VCaP (cell line): Measurements from ENCODE around the gene RUNX1.

Experiments
- H3K27ac ChIP-seq: fragments of 450-650 bp; 2 replicates; pipeline ENCODE4 v1.5.1; 2017
- TF ChIP-seq, protein P1 (sequence below): fragments of 450-650 bp; conservative IDR thresholded peaks from 2 replicates; pipeline ENCODE4 v1.5.1; 2017; ENCODE audit warnings: mild to moderate bottlenecking, moderate library complexity

The RUNX1 gene

DNA sequence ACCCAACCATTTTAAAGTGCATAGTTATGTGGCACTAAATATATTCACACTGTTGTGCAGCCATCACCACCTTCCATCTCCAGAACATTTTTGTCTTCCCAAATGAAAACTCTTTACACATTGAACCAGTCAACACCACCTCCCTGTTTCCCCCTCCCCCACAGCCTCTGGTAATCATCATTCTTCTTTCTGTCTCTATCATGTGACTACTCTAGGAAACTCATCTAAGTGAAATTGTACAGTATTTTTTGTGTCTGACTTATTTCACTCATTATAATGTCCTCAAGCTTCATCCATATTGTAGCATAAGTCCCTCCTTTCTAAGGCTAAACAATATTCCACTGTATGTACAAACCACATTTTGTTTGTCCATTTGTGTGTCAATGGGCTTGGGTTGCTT is 128.0 kb downstream of the RUNX1 start:
- TF ChIP-seq, protein P1, sequence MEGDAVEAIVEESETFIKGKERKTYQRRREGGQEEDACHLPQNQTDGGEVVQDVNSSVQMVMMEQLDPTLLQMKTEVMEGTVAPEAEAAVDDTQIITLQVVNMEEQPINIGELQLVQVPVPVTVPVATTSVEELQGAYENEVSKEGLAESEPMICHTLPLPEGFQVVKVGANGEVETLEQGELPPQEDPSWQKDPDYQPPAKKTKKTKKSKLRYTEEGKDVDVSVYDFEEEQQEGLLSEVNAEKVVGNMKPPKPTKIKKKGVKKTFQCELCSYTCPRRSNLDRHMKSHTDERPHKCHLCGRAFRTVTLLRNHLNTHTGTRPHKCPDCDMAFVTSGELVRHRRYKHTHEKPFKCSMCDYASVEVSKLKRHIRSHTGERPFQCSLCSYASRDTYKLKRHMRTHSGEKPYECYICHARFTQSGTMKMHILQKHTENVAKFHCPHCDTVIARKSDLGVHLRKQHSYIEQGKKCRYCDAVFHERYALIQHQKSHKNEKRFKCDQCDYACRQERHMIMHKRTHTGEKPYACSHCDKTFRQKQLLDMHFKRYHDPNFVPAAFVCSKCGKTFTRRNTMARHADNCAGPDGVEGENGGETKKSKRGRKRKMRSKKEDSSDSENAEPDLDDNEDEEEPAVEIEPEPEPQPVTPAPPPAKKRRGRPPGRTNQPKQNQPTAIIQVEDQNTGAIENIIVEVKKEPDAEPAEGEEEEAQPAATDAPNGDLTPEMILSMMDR, result no peak
- no peak overlapping the region for H3K27ac ChIP-seq

DNA sequence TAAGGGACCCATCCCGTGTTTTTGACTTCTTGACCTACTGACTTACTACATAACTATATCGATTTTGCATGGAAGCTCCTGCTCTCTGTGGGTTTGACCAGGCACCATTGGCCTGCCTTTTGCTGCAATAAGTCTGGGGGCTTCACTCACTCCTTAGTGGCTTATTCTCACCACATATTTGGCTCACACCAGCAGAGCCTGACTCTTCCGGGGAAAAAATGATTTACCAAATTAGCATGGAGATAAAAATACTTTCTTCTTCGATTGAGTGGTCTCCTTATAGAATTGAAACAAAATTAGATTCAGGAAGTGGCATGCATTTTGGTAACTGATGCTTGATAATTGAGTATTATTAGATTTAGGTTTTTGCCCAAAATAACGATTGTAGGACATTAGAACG is 129.7 kb downstream of the RUNX1 start:
- TF ChIP-seq, protein P1, result no peak
- no peak overlapping the region for H3K27ac ChIP-seq

DNA sequence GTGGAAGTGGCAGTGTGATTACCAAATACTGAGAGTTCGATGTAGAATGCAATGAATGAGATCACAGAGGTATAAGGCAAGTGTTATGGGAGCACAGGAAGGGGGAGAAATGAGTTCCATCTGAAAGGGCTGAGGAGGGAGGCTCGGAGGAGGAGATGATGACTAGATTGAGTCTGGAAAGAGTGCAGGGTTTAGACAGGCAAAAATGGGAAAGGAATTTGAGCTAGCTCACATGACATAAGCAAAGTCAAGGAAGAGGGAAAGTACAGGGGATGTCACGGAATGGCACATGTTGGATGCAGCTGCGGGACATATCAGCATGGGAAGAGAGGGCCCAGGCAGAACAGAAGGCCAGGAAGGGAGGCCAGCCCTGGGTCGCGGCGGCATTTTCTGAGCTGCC is 132.7 kb downstream of the RUNX1 start:
- H3K27ac ChIP-seq, result no peak overlapping the region

DNA sequence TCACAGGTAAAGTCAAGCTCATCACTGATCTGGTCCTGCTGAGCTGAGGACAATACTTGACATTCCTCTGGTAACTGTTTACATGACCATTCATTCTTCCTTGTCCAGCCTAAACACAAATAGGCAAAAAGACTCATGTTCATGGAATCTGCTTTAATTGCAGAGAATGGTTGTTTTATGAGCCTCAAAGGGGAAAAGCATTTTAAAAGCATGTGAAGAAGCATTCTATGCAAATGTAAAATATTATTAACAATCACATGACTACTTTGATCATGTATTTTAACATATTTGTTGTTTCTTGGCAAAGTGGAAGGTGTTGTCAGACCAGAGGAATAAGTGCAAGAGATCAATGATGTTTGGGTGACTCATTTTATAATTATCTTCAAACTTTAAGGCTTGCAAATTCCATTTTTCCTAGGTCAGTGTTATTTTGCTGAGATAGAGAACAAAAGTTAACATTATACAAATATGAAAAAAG is 133.7 kb downstream of the RUNX1 start:
- TF ChIP-seq, protein P1, result no peak
- H3K27ac ChIP-seq, result no peak overlapping the region

More for the DNA sequence above, 132.7 kb downstream of the RUNX1 start:
- TF ChIP-seq, protein P1, result no peak

DNA sequence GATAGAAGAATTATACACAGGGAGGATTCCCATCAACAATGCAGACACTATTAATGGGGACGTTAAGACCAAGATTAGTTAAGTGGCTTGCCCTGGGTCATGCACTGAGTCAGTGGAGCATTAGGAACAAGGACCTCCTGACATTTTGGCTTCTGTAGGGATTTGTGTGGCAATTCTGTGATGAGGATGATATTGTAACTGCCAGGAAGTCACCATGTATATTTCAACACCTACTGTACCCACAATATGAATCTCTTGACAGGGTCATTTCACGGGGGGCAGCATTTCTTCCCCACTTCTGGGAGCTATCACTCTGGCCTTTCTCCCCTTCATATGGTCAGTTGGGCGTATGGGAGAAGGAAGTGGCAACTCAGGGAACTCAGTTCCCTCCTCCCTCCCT is 134.9 kb downstream of the RUNX1 start:
- TF ChIP-seq, protein P1, result no peak
- H3K27ac ChIP-seq, result no peak overlapping the region

DNA sequence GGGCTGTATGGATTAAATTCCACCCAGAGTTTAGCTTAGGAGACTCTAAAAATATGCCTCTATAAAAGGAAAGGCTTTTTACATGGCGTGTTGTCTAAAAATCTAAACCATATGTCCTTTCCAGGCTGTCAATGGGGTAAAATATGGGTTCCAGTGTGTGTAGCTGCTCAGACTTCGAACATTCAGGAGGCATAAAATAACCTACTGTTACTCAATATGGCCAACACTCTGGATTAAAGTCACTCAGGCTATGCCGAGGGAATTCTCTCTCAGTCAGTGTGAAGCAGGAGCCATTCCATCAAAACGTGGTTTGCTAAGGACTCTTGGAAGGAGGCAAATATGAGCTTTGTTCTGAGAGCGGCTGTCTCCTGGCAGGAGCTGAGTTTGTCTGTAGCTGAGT is 135.3 kb downstream of the RUNX1 start:
- no peak overlapping the region for H3K27ac ChIP-seq

DNA sequence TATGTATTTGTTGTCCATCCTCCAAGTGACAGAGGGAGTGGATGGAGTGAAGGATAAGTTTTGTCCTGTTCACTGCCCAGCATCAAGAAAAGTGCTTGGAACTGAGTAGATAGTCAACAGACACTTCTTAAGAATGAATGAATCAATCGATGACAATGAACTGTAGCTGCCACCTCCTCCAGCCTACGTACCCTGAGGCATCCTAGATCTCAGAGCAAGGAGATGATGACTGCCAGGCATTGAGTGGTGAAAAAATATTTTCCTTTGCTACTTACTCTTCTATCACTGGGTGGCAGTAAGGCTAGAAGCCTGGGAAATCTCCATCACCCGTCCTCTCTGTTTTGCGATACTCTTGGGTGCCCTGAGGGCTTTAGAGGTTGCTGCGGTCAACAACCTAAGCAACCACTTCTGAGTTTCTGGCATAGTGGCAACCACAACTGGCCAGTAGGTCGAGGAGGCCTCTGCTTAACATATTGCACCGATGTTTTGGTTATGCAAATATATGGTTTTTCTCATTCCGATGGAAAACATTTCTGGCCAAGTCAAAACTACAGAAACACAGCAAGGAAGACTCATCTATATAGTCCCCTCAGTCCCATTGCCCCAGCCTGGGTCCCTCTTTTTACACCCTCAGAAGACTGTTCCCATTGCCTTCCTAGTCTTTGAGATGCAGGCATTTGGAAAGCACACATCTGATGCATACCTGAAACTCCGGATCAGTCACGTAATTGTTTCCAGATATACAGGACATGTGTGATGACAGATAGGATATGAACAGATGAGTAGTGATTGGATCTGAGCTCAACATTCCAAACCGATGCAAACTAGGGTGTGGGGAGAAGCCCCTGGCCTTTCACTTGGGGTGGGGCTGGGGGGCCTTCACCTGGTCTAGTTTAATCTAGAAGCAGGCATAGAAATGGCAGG is 136.8 kb downstream of the RUNX1 start:
- TF ChIP-seq, protein P1, result peak; percentile 26; the same call in 1 of the 2 replicates
- no peak overlapping the region for H3K27ac ChIP-seq

More for the DNA sequence above, 135.3 kb downstream of the RUNX1 start:
- TF ChIP-seq, protein P1, result no peak
